Testis (tissue), 2 donors: ENCODE results near the gene TBC1D4.

Experiments used
- POLR2A ChIP-seq: fragments of 450-650 bp; IDR thresholded peaks from one replicate; pipeline ENCODE4 v1.6.1; 2017; ENCODE audit warnings: antibody characterized with exemption, mild to moderate bottlenecking, moderate library complexity
- TF ChIP-seq, protein P1 (sequence below), 3 experiments: fragments of 450-650 bp in 2 of 3; fragments of 200-600 bp in 1 of 3; sonication (generic) in 1 of 3; IDR thresholded peaks; one replicate each; pipeline ENCODE4 v1.5.1; 2016 to 2019; ENCODE audit warnings: antibody characterized with exemption in 3 of 3, mild to moderate bottlenecking in 2 of 3, moderate library complexity in 1 of 3

DNA sequence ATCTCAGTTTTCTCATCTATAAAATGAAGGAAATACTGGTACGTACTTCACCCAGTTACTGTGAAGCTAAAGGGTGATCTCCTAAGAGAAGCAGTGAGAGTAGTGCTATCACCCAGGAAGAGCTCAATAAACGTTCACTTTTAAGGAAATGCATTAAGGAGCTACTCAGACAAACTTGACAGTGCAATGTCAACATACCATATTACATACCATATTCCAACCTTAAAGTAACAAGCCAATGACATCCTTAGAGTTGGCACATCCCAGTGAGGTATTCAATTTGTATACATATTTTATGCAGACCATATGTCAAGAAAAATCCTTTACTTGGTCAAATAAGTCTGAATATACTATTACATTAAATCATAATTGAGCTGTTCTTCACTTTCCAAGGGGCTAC, 7.0 kb downstream of the TBC1D4 start:
- TF ChIP-seq, protein P1, sequence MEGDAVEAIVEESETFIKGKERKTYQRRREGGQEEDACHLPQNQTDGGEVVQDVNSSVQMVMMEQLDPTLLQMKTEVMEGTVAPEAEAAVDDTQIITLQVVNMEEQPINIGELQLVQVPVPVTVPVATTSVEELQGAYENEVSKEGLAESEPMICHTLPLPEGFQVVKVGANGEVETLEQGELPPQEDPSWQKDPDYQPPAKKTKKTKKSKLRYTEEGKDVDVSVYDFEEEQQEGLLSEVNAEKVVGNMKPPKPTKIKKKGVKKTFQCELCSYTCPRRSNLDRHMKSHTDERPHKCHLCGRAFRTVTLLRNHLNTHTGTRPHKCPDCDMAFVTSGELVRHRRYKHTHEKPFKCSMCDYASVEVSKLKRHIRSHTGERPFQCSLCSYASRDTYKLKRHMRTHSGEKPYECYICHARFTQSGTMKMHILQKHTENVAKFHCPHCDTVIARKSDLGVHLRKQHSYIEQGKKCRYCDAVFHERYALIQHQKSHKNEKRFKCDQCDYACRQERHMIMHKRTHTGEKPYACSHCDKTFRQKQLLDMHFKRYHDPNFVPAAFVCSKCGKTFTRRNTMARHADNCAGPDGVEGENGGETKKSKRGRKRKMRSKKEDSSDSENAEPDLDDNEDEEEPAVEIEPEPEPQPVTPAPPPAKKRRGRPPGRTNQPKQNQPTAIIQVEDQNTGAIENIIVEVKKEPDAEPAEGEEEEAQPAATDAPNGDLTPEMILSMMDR (IDR thresholded peaks at IDR 0.05): no peak
- TF ChIP-seq POLR2A: no peak
